B cell (primary cell): ENCODE results near the gene ZNF672. TPM values are rescaled to one million over a fixed set of nuclear protein-coding genes. Genes with fewer than 3 reads are reported as not detected.

Experiments used
- ATAC-seq: fragments of 200-7000 bp; cut with Tn5 transposase; one replicate; pipeline ENCODE4 v1.10.0; 2021; ENCODE audit warnings: low read depth, mild to moderate bottlenecking, moderate number of reproducible peaks, moderate library complexity
- CTCF ChIA-PET: fragments of 350-600 bp; sonication (Branson Sonifier 250); formaldehyde crosslinking; loops from one replicate; lab custom pipeline; 2021; ENCODE audit warnings: antibody characterized with exemption, inconsistent platforms; lab: Charles Lee
- POLR2A ChIA-PET: fragments of 350-600 bp; sonication (Branson Sonifier 250); formaldehyde crosslinking; loops from one replicate; lab custom pipeline; 2021; ENCODE audit warnings: antibody characterized with exemption; lab: Charles Lee
- DNase-seq: peaks from one replicate; pipeline ENCODE4 v3.0.0; 2013
- H2AFZ ChIP-seq: 2 replicates; pipeline ENCODE4 v1.6.1; 2012; ENCODE audit warnings: mild to moderate bottlenecking, low read depth, low read length; ENCODE audit not compliant: insufficient read depth, poor library complexity, severe bottlenecking
- H3K27ac ChIP-seq, 2 donors: 1 replicate in 1 of 2; 2 replicates in 1 of 2; pipeline ENCODE4 v1.5.1; 2012 to 2013; ENCODE audit warnings: low read length in 2 of 2, mild to moderate bottlenecking in 2 of 2, moderate library complexity in 1 of 2
- H3K27me3 ChIP-seq, 4 experiments: fragments of 200-600 bp in 1 of 4; sonication (generic) in 1 of 4; replicated peaks in 1 of 4; 1 replicate in 2 of 4; 2 replicates in 2 of 4; pipeline versions ENCODE4 v1.6.1 to v1.7.0; 2013 to 2016; ENCODE audit warnings: low read length in 3 of 4, mild to moderate bottlenecking in 2 of 4, mixed read lengths in 1 of 4, moderate library complexity in 1 of 4; ENCODE audit not compliant: insufficient read depth in 4 of 4, control insufficient read depth in 3 of 4; ENCODE audit errors: control extremely low read depth in 1 of 4
- H3K36me3 ChIP-seq, 2 experiments: replicated peaks in 1 of 2; 1 replicate in 1 of 2; 2 replicates in 1 of 2; pipeline versions ENCODE4 v1.6.1 to v1.7.1; 2013; ENCODE audit warnings: low read length in 1 of 2; ENCODE audit not compliant: insufficient read depth in 2 of 2, control insufficient read depth in 1 of 2; ENCODE audit errors: control extremely low read depth in 1 of 2, extremely low read depth in 1 of 2
- H3K4me1 ChIP-seq, 2 donors: fragments of 200-600 bp in 1 of 2; sonication (generic) in 1 of 2; 1 replicate in 1 of 2; 2 replicates in 1 of 2; pipeline versions ENCODE4 v1.5.1 to v1.6.1; 2013 to 2017; ENCODE audit warnings: low read length in 2 of 2; ENCODE audit not compliant: control insufficient read depth in 2 of 2, insufficient read depth in 2 of 2
- H3K4me2 ChIP-seq: replicated peaks from 2 replicates; pipeline ENCODE3; 2012; ENCODE audit warnings: mild to moderate bottlenecking, low read depth, low read length; ENCODE audit not compliant: poor library complexity, severe bottlenecking
- H3K4me3 ChIP-seq, 5 experiments: fragments of 200-600 bp in 1 of 5; sonication (generic) in 1 of 5; 1 replicate in 3 of 5; 2 replicates in 2 of 5; pipeline versions ENCODE4 v1.5.1 to v1.7.0; 2011 to 2016; ENCODE audit warnings: low read length in 4 of 5, mild to moderate bottlenecking in 4 of 5, low read depth in 2 of 5, control low read depth in 1 of 5, moderate library complexity in 1 of 5; ENCODE audit not compliant: insufficient read depth in 1 of 5; ENCODE audit errors: control extremely low read depth in 1 of 5, extremely low read depth in 1 of 5
- H3K79me2 ChIP-seq: fragments of 200-600 bp; sonication (generic); one replicate; pipeline ENCODE4 v1.6.0; 2016; ENCODE audit warnings: low read length; ENCODE audit not compliant: control insufficient read depth, insufficient read depth
- H3K9ac ChIP-seq: fragments of 200-600 bp; sonication (generic); 2 replicates; pipeline ENCODE4 v1.6.1; 2017; ENCODE audit warnings: mild to moderate bottlenecking, low read length, moderate library complexity
- H3K9me3 ChIP-seq, 3 donors: one replicate each; pipeline versions ENCODE4 v1.6.1 to v1.7.1; 2013; ENCODE audit warnings: low read length in 2 of 3; ENCODE audit not compliant: control insufficient read depth in 2 of 3, insufficient read depth in 1 of 3; ENCODE audit errors: control extremely low read depth in 1 of 3
- H4K20me1 ChIP-seq: 2 replicates; pipeline ENCODE4 v1.6.0; 2012; ENCODE audit warnings: mild to moderate bottlenecking, low read length; ENCODE audit not compliant: insufficient read depth, control insufficient read depth, poor library complexity, severe bottlenecking
- H3K27ac Mint-ChIP-seq: one replicate; pipeline ENCODE4 v1.8.0; 2021; ENCODE audit warnings: mixed read lengths
- H3K27me3 Mint-ChIP-seq: one replicate; pipeline ENCODE4 v1.8.0; 2021; ENCODE audit warnings: mixed read lengths
- H3K4me1 Mint-ChIP-seq: one replicate; pipeline ENCODE4 v1.8.0; 2021; ENCODE audit warnings: mixed read lengths
- H3K4me3 Mint-ChIP-seq: one replicate; pipeline ENCODE4 v1.8.0; 2021; ENCODE audit warnings: mixed read lengths
- H3K9me3 Mint-ChIP-seq: one replicate; pipeline ENCODE4 v1.8.0; 2022; ENCODE audit warnings: mixed read lengths; ENCODE audit not compliant: insufficient read depth
- CTCF ChIP-seq: fragments of 200-600 bp; IDR thresholded peaks from one replicate; pipeline ENCODE4 v1.8.0; 2022; ENCODE audit warnings: antibody characterized with exemption, mild to moderate bottlenecking
- EZH2 ChIP-seq: IDR thresholded peaks from 2 replicates; pipeline ENCODE4 v1.6.1; 2012; ENCODE audit warnings: borderline replicate concordance, low read depth, mild to moderate bottlenecking, moderate library complexity, low read length; ENCODE audit not compliant: insufficient read depth, poor library complexity, severe bottlenecking
- WGBS: methylation state at CpG from one replicate; pipeline ENCODE4 v1.1.5; 2013; ENCODE audit warnings: missing lambda C conversion rate; ENCODE audit not compliant: insufficient coverage; 5-methylcytosine and 5-hydroxymethylcytosine counted together
- intact Hi-C: fragments of 100-400 bp; cut with micrococcal nuclease; formaldehyde crosslinking; loops from one replicate; pipeline ENCODE4 v1.10.0; 2022
- polyA plus RNA-seq: library from polyadenylated mRNA; depleted of rRNA; stranded (reverse); fragments of >200 nt; gene quantifications from 2 replicates; pipeline ENCODE4 v1.2.3, GENCODE V29; 2012
- total RNA-seq, 2 donors: library from RNA; stranded (reverse); fragments of 120-200 nt in 1 of 2; gene quantifications; 1 replicate in 1 of 2; 2 replicates in 1 of 2; pipeline versions ENCODE4 v1.2.3 to v1.2.4, GENCODE V29; 2013 to 2022

Gene ZNF672
- total and polyA plus RNA-seq, 2 donors (not counting 1 experiment from before 2014, with no cell fraction given): 46.4 to 56.3 TPM

- H3K4me1 ChIP-seq: peaks cover 25 to 34% of the 10 kb centered on the region in 2 donors
- H3K27ac ChIP-seq: no peak overlapping the region
- ChIA-PET CTCF (interaction anchor here (0.9 to 4.8 kb wide), 2 partner anchors 14 to 29 kb away, joined by 3 to 36 read pairs; partner anchors contain the start of gene ZNF692), POLR2A (no interaction called here)
- no peak overlapping the region for H3K4me2 ChIP-seq
- H2AFZ ChIP-seq: no peak overlapping the region
- intact Hi-C loops: no loop called here
- no peak overlapping the region for H3K27ac Mint-ChIP-seq
- H3K9ac ChIP-seq: no peak overlapping the region
- 88% methylated on average over 1 of the region's 3 CpGs for WGBS
- H3K36me3 ChIP-seq: peaks cover 7 to 59% of the 10 kb centered on the region in 2 experiments
- H3K4me3 ChIP-seq: no peak overlapping the region
- no peaks in the 10 kb centered on the region for H3K27me3 ChIP-seq
- H3K9me3 Mint-ChIP-seq: no peaks in the 10 kb centered on the region
- peaks cover 0 to 4% (median 0%) of the 10 kb centered on the region in 3 donors for H3K9me3 ChIP-seq
- ATAC-seq: no peak
- peaks cover 40% of the 10 kb centered on the region for H4K20me1 ChIP-seq
- H3K4me1 Mint-ChIP-seq: peaks cover 38% of the 10 kb centered on the region
- H3K27me3 Mint-ChIP-seq: no peaks in the 10 kb centered on the region
- TF ChIP-seq CTCF (no peak), EZH2 (no peak)
- H3K79me2 ChIP-seq: peaks cover 62% of the 10 kb centered on the region
- no peak overlapping the region for H3K4me3 Mint-ChIP-seq
- DNase-seq: no peak
These were observed 5.7 kb downstream of the ZNF672 start for GRCh38 chr1:248843687-248844086.

GRCh38 chr1:248844526-248844925 is 6.5 kb downstream of the ZNF672 start:
- peaks cover 8 to 68% of the 10 kb centered on the region in 2 experiments for H3K36me3 ChIP-seq
- H3K4me1 ChIP-seq: peaks cover 20 to 28% of the 10 kb centered on the region in 2 donors
- H3K27ac ChIP-seq: no peak overlapping the region
- Mint-ChIP-seq H3K4me3 (no peak overlapping the region), H3K4me1 (peaks cover 32% of the 10 kb centered on the region), H3K27ac (no peak overlapping the region), H3K27me3 (no peaks in the 10 kb centered on the region), H3K9me3 (no peaks in the 10 kb centered on the region)
- H3K9ac ChIP-seq: no peak overlapping the region
- H3K4me2 ChIP-seq: no peak overlapping the region
- H3K4me3 ChIP-seq: no peak overlapping the region
- H3K9me3 ChIP-seq: peaks cover 0 to 4% (median 0%) of the 10 kb centered on the region in 3 donors
- WGBS: 95% methylated on average over 7 of the region's 8 CpGs
- ATAC-seq (no peak), DNase-seq (no peak)
- no peak overlapping the region for H2AFZ ChIP-seq
- peaks cover 55% of the 10 kb centered on the region for H3K79me2 ChIP-seq
- POLR2A ChIA-PET: no interaction called here
- TF ChIP-seq CTCF (no peak), EZH2 (no peak)
- no peaks in the 10 kb centered on the region for H3K27me3 ChIP-seq
- intact Hi-C loops: no loop called here
- CTCF ChIA-PET: interaction anchor here (4.8 kb wide), 1 partner anchor 14 kb away, joined by 36 read pairs; the partner anchor contains the start of gene ZNF692
- H4K20me1 ChIP-seq: peaks cover 48% of the 10 kb centered on the region
